Fibroblast of skin of right biceps (primary cell): ENCODE results near the gene CRNKL1.

Source experiments
- DNase-seq: peaks from one replicate; pipeline ENCODE4 v3.0.0-alpha.2; 2013

The CRNKL1 gene

DNA sequence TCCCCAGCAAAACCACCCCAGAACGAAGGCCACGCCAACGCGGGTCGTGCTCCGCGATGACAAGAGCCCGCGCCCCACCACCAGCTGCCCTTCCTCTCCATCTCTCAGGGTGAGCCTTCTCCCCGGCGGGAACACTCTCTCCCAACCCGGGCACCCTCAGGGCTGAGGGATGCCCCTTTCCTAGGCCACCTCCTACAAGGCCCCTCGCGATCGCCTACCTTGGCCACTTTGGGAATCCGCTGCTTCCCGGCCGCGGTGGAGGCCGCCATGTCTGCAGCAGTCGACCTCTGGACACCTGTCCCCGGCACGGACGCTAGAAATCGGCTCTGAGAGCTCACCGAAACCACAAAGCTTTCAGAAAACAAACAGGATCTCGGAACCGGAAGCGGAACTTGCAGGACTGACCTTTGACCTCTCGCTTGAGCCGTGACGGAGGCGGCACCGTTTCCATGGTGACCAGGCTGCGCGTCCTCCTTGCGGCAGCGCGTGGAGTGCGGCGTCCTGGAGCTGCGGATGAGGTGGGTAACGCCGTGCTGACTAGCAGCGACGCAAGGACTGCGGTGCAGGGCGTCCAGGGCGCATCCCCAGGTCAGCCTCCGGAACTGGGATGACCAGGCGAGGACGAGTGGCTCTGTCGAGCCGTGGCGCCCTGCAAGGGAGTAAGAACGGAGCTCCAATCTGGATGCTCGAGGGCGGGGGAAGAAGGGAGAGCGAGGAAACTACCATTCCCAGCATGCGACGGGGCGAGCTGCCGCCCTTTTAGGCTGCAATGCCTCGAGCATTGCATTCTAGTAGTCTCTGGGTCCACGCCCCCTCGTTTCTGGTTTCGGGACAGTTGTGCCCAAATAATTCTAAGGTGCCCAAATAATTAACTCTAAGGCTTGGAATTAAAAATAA, at the start of gene CRNKL1, which contains the start of gene CFAP61:
Gene CRNKL1, minus strand, starts transcription at position 393 of the 897 bp plus-strand sequence. Its CDS starts 124 bp downstream, at position 269.
Gene CFAP61, plus strand, starts transcription at position 459 of the 897 bp plus-strand sequence. CDS start 4,122 bp downstream, outside the sequence.
- peak; percentile 94 for DNase-seq

DNA sequence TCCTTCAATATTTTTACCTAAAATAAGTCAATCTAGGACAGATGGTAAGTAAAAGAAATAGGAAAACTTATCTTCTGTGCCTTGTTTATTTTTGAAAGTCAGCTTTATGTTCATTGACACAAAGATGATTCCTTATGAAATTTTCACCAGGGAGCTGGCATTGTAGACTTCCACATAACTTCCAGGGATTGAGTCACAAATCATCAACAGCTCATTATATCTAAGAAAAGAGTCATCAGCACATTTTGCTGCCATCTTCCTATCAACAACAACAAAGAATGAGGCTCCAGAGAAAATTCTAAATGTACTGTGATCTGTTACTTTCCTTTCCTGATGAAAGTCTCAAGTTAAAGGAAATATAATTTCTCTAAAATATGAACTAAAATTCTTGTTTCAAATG, 48.6 kb upstream of the CRNKL1 start:
- no peak for DNase-seq

DNA sequence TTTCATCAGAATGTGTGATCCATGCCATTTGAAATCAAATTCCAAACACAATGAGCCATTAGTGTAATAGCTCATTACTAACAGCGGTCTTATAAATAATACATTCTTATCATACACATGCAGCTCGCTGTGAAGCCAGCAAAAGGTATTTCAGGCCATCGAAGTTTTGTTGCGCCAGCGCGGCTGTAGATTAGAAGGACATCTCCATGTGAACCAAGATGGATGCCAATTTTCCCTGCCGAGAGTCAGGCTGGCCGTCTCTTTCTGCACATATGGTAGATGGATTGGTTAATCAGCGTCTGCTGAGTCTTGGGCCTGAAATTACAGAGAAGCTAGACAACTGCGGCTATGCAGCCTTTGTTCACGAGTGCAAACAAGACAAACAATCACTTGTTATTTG, 44.2 kb upstream of the CRNKL1 start:
- DNase-seq, result no peak

DNA sequence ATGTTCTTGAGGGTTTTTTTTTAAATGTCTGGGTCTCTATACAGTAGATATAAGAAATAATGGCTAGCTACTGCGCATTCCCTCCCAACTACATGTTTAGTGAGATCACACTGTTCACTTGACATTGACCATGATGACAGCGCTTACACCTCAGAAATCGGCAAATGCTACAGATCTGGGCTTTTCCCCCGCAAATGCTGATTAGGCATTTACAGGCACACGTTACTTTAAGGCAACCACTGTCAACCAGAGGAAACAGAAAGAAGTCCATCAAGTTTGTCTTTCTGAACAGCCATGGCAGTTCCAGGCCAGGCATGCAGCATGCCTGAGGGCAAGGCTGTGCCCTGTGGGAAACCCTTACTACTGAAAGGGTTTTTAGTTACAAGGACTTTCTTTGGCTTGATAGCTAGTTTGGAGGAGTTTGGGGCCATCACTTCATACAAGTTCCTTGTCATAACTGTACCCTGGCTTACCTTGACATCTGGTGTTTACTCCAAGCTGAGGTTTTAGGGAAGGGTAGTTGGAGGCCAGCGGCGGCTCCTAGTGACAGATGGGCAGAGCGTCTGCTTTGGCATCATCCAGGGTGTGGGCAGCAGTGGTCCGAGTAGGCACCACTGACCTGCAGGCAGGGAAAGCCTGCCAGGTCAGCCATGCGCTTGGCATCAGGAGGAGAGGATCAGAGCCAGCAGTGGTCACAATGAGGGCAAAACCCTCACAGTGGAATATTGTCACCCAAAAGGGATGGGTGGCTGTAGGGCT, 43.0 kb upstream of the CRNKL1 start:
- DNase-seq, result no peak

DNA sequence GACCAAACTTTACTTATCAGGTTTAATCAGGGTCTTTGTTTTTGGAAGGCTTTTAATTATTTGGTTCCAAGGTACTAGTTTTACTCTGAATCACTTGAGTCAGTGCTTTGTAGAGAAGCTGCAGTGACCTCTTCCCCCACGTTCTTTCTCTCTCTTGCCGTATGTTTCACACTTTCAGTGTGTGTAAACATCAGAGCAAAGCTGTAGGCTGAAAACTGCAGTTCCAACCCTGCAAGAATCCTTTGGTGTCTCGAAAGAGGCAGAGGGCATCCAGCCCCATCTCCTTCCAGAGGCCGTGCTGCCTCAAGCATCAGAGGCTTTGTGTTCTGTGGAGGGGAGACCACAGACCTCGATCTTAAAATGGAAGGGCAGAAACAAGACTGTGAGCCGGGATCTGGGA, 42.1 kb upstream of the CRNKL1 start:
- no peak for DNase-seq

DNA sequence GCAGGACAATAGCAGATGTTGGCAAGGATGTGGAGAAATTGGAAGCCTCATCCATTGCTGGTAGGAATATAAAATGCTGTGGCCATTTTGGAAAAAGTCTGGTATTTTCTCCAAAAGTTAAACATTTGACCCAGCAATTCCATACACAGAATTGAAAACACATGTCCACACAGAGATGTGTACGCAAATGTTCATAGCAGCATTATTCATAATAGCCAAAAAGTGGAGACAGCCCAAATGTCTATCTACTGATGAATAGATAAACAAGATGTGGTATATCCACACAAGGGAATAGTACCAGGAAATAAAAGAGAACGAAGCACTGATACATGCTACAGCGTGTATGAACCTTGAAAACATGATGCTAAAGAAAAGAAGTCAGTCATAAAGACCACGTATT, 40.6 kb upstream of the CRNKL1 start:
- no peak for DNase-seq

DNA sequence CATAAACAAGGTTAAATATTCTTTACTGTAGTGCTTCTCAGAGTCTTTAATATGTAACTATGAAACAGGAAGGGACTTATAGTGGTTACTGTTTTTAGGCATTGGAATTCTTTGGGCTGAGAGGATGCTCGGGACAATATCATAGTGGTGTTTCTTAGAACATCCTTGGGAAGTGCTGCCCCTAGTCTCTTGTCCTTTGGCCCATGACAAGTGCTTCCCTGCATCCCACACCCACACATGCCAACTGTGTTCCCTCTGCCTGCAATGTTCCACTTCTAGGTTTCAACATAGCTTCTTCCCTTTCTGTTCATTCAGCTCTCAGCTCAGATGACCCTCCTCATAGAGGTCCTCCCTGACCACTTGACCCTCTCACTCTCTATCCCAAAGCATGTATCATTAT, 37.7 kb upstream of the CRNKL1 start:
- no peak for DNase-seq

DNA sequence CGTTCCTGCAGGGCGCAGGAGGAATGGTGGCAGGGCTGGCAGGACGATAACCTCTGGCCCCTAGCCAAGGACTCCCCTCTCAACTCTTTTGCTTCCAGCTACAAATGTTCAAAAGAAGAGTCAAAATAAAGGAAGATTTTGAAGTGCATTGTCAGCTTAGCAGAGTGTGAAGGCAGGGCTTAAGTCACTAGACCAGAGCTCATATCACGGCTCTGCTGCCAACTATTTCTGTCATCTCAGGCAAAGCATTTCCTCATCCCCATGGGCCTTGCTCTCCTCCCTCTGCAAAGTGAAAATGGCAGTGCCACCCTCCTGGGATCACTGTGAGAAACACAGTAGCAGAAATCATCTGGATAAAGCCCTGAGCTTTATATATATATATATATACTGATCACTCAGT, 36.8 kb upstream of the CRNKL1 start:
- DNase-seq, result no peak

DNA sequence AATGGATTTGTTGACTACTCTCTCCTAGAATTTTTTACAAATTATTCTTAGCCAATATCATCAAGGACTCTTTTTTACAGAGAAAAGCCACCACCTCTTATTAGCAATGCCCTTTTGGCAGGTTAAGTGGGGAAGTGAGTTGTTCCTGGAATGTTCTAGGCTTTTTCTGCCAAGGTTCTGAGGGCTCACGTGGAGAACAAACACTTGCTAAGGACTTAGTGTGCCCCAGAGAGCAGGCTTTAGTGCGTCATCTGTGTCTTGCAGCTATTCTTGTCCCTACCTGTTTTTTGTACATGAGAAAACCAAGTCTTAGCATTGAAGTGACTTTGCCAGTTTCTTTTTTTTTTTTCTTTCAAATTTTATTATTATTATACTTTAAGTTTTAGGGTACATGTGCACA, 33.5 kb upstream of the CRNKL1 start:
- no peak for DNase-seq

DNA sequence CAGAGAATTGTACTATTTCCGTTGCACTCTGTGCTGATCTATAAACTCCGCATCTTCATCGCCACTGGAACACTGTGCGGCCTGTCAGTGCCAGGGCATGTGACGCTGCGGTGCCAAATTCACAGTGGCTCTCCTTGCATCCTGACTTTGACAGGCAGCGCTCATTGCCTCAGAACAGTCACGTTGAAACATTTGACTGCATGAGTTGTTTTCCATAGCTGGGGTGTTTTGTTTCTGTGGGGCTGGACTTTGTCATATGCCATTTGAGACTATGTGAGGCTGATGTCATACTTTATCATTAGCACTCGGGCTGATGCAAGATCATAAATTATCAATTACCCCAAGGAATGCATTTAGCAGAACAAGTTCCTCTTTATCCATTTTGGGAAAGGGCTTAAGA, 32.8 kb upstream of the CRNKL1 start:
- DNase-seq, result peak; percentile 6

DNA sequence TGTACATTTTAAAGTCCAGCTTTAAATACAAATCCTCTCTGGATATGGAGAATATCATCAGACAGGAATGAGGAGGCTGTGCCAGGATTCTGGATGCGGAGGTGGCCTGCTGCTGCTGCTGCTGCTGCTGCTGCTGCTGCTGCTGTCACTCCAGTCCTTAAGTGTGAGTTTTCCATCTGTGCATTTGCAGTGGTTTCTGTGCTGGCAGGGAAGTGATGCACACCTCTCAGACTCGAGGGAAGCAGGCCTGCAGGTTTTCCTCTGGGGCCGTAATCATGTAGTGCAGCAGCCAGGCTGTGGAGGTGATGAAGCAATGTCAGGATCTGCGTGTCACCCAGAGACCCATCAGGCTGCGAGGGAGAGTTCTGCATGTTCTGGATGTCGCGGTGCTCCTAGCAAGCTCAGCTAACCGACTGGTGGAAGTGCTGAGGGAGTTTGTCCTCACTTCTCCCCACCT, 32.1 kb upstream of the CRNKL1 start:
- no peak for DNase-seq

DNA sequence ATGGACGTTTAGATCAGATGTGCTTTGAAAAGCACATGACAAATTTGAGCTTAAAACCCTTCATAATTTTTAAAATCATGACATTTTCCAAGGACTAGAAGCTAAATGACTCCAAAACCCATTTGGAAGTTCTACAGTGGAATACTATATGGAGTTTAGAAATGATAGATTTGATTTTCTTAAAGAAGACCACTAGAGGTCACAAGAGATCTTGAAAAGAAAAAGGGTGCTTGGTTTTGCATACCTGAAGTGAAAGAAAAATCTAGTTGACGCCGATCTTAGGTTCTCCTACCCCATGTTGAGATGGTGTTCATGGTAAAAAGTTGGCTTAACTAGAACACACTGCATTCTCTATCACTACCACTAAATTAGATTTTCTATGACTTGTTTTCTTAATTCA, 31.5 kb upstream of the CRNKL1 start:
- peak; percentile 16 for DNase-seq

DNA sequence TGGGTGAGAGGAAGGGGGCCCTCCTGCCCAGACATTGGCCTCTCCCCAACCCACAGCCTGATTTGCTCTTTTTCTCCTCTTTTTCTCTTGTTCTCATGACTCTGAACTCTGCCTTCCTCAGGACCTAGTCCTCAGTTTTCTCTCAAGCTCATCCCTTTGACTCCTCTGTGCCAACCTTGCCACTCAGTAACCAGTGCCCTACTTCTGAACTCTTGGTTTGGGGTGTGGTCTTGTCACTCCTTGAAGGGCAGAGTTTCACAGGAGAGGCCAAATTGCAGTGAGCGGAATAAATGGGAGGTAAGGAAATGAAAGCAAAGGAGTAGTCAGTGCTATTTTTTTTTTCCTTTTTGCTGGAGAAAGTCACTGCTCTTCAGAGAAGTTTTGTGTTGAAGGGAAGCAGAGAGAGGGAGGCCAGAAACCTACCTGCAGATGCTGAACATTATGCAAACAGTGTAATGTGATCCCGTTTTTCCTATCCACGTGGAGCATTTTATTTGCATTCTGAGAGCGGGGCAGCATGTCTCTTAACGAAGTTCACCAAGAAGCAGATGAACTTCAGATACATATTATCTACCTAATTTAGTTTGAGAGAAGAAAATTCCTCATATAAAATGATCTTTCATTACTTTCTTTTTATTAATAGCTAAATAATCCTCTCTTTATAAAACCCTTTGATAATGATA, 27.0 kb upstream of the CRNKL1 start:
- DNase-seq, result no peak

DNA sequence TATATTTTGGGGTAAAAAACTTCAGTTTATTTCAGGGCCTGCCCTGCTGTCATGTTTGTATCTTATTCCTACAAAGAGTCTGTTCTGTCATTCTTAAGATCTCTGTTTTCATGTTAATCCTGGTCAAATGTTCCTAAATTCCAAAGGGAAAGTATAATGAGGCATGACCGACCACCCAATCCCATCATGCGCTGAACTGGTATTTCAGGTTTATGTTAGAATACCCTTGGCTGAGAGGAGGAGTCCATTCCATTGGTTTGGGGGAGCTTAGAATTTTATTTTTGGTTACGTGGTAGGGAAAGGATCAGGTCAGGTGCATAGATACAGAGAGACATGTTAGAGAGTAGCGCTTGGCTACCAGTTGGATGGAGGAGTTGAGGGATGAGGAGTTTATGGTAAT, 25.8 kb upstream of the CRNKL1 start:
- DNase-seq, result no peak

DNA sequence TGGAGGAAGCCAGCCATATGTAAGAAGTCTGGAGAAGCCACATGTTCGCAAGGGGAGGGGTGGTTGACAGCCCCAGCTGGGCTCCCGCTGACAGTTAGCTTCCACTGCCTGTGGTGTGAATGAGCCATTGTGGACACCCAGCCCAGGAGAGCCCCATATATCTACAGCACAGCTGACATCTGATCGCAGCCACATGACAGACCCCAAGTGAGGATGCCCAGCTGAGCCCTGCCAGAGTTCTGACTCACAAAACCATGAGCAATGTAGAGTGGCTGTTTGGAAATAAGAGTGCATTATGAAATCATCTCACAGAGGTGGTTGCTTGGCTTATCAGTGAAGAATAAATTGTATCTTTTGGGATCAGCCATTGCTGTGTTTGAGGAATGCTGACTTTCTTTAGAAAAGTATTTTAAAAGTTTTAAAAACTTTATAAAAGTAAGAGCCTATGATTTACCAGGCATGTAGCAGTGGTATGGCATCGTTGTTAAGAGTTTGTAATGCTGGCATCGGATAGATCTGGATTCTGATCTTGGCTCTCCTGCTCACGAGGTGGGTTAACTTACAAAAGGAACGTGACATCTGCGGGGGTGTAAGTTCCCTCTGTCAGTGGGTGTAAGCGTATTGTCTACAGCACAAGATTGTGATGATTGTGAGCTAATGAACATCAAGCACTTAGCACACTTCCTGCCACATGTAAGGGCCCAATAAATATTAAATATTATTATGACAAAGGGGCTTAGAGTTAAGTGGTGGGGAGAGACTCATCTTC, 24.2 kb upstream of the CRNKL1 start:
- DNase-seq, result peak; percentile 76

DNA sequence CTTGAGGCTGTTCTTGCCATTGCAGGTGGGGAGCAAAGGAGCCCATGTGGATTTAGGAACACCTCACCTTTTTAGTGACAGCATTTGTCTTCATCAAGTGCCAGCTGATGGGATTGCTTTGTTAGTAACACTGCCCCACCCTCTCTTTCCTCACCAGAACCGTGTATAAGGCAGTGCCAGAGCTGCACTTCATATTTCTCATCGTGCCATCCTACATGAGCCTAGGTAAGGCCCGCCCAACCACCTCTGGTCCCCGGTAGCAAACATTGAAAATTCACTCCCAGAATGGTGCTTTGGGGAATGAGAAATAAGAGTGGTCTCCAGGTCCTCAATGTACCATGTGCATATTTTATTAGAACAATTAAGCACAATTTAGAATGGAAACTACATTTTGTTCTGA, 22.8 kb upstream of the CRNKL1 start:
- no peak for DNase-seq

DNA sequence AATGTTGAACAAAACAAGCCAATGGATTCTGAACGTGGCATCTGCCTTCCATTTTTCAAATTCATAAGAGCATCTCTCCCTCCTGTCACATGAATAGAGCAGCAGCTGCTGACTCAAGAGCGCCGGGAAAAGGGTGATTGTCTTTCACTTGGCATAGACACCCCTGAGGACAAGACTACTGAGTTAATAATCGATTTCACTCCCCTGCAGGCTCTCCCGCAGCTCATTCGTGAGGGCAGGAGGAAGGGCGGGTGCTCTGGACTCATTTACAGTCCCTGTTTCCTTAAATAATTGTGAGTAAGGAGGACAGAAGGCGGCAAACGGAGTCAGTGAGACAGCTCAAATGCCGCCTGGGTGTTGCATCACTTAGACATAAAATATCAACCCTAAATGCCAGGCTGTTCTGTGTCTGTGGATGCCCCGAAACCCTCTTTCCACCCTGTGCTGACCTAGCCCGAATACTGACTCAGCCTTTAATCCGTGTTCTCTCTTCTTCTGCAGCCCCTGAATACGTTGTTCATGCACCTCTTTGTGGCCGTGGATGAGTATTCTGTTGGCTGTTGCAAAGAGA, 21.6 kb upstream of the CRNKL1 start:
- no peak for DNase-seq

DNA sequence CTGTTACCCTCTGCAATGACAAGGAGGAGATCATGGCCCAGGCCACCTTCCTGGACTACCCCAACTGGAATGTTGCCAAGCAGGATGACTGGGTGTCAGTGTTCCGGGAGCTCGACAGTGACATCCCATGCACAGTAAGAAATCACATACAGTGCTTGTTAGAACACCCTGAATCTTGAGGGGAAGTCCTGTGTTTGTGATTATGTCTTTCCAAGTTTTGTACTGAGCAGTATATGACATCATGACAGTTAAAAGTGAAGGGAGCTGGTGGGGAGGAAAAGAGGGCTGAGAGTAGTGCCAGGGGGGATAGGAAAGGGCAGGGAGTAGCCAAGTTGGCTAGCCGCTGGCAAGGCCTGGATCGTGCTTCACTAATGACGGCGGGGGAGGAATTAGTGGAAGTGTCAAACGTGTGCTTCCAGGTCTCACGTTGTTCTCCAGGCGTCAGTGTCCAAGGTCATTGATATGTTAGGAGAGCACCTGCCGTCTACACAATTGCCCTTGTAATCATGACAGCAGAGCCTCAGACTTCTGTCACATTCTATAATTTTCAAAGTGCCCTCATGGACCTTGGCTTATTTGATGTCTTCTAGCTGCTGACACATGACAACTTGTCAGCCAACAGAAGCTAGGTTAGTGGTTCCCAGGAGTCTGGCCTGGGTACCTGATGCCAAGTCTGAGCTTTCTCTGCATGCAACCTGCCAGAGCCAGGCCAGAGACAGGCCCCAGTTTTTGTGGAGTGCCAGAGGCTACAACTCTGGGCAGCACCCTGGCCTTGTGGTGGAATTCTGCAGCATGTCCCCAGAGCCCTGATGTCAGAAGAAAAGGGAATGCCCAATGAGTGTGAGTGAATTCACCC, 18.8 kb upstream of the CRNKL1 start:
- DNase-seq, result no peak

DNA sequence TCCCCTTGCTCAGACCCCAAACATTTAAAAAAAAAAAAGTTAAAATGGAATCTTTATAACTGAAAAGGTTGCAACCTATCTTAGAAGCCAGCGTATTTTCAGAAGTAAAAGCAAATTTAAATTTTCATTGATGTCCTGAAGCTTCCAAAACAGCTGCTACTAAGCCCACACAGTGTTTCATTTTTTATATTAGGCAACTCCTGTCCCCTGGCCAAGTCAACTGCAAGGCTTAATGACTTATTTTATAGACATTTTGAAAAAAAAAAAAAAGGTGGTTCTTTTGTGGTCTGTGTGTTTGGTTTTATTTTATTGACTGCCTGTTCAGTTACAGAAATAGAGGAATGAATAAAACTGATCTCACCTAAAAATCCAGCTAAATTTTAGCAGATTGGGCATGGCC, 13.1 kb upstream of the CRNKL1 start:
- no peak for DNase-seq

DNA sequence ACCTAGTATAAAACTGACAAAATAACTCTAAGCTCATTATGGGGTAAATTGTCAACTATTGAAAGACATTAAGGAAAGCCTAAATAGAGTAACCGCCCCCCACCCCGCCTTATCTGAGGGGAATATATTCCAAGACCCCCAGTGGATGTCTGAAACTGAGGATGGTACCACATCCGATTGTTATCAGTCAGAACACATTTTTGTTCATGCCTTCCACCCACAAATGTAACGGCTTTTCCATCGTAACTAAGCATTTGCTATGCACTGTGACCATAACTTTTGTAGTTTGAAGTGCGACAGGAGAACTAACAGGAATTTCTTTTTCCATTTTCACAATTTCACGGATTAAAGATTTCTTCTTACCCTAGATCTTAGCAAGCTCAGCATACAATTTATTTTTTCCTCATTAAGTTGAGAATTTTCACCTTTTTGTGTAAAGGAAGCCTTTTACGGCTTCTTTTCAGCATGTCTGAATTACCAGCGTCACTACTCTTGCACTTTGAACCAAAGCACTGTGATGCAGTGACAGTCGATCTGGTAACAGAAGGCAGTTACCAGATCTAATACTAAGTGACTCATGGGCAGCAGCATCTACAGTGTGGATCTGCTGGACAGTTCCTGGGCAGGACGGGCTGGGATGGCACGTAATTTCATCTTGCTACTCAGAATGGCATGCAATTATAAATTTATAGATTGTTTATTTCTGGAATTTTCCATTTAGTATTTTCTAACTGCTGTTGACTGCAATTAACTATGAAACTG, 11.9 kb upstream of the CRNKL1 start:
- no peak for DNase-seq
